Measurements from ENCODE around the gene XRCC3.

The XRCC3 gene

DNA sequence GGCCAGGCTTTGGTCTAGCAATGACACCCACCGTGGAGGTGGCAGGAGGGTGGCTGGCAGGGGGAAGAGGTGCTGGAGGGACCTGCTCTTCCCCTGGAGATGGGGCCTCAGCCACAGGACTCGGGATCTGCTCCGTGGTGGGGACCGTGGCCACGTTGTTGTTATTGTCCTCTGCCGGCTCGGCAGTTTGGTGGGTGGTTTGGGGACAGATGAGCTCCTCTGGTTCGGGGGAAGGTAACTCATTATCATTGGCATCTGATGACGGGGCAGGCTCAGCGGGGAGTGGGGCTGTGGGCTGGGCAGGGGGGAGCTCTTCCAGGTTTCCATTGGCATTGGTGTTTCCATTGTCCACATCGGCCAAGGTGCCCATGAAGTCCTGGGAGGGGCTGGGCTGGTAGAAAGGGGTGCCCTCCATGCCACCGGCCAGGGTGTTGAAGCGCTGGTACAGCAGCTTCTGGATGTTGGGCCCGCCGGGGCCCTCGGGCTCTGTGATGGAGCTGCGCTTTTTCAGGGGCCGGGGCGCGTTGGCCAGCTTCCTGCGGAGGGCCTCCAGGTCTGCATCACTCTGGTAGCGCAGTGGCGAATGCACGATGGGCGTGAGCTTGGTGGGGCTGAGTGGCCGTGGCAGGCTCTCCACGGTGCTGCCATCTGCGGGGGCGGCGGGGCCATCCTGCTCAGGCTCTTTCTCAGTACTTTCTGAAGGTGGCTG, 24.7 kb upstream of the XRCC3 start:
- in situ Hi-C loops (cut with MboI; ENCODE audit: low pct_unique_long_range_greater_than_20kb, low sequenced_read_pairs): no loop called here
- DNase-seq: no peak

GRCh38 chr14:103739466-103739792, 24.2 kb upstream of the XRCC3 start:
- in situ Hi-C loops (cut with MboI; ENCODE audit: low pct_unique_long_range_greater_than_20kb, low sequenced_read_pairs): no loop called here
- no peak for DNase-seq

DNA sequence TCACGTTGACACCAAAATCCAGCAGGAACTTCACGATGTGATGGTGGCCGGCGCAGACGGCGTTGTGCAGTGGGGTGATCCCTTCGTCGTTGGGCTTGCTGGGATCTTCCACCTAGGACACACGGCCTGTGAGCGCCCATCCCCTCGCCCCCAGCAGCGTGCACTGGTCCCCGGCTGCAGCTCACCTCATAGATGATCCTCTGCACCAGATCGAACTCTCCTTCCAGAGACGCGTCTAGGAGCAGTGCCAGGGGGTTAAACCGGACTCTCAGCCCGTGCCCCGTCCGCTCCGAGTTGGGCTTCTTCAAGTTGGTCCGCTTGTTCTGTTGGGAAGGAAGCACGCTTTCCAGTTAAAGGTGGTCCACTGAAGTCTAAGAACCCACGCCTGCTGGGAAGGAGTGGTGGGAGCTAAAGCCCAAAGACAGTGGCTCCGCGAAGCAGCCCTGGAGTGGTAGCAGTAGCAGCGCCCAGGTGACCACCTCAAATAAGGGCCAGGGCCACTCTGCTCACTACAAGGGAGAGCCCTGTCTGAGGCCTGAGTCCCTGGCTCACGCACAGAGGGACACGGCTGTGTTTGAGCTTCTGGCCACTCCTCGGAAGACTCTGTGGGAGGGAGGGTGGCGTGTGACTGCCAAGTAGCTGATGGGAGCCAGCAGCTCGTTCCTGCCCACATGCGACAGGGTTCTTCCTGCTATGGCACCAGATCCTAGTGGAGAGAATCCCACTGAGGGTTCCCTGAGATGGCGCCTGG, 23.6 kb upstream of the XRCC3 start:
- no peak for DNase-seq
- in situ Hi-C loops (cut with MboI; ENCODE audit: low pct_unique_long_range_greater_than_20kb, low sequenced_read_pairs): no loop called here

- in situ Hi-C loops (cut with MboI; ENCODE audit: low pct_unique_long_range_greater_than_20kb, low sequenced_read_pairs): no loop called here
- no peak for DNase-seq
These were observed 22.9 kb upstream of the XRCC3 start for GRCh38 chr14:103738166-103738565.

DNA sequence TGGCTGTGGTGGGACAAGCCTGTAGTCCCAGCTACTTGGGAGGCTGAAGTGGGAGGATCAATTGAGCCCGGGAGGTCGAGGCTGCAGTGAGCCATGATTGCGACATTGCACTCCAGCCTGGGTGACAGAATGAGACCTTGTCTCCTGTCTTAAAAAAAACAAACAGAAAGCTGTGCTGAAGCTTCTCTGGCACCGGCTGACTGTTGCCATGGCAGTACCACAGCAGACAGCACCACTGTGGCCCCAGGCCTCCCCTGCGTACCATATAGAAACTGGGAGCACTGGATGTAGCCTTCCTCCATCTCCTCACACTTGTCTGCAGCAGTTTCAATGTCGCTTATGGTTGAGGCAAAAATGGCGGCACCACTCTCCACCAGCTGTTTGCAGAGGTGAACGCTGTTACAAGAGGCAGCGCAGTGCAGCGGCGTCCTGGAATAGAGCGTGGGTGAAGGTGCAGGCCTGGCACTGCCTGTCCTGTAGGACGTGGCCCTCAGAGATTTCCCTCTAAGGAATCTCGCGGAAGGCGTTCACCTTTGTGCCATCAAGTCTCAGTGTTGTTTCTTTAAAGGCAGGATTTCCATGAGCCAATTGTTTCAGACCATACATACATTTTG, 22.3 kb upstream of the XRCC3 start:
- DNase-seq: no peak
- in situ Hi-C loops (cut with MboI; ENCODE audit: low pct_unique_long_range_greater_than_20kb, low sequenced_read_pairs): no loop called here

DNA sequence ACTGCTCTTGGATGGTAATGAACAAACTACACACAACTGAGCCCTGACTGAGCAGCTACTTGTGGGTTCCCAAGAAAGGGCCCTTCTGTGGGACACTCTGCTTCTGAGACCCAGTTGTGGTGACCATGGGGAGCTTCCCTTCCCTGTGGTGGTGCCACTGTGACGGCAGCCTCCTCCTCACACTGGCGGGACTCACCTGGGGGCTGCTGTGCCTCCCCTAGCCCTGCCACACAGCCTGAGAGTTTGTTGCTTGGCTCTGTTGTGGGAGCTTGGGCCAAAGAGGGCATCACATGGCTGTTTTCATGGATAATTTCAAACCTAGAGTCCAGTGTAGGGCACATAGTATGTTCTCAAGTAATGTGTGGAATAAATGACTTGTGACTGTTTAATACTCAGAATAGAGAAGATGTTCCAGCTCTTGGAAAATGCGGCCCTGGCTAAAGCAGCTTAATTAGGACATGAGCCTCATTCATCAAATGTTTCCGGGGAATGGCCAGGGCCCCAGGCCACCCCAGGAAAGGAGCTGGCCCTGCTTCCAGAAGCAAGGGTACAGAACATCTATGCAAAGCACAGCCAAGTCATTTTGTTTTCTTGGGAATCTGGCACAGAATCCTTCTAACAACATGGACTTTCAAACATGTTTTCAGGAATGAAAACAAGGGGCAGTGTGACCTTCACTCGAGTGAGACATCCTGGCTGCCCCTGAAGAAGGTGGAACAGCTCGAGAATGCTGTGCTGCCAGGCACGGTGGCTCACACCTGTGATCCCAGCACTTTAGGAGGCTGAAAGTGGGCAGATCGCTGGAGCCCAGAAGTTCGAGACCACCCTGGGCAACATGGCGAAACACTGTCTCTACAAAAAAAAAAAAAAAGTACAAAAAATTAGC, 21.5 kb upstream of the XRCC3 start:
- no peak for DNase-seq
- in situ Hi-C loops (cut with MboI; ENCODE audit: low pct_unique_long_range_greater_than_20kb, low sequenced_read_pairs): no loop called here

DNA sequence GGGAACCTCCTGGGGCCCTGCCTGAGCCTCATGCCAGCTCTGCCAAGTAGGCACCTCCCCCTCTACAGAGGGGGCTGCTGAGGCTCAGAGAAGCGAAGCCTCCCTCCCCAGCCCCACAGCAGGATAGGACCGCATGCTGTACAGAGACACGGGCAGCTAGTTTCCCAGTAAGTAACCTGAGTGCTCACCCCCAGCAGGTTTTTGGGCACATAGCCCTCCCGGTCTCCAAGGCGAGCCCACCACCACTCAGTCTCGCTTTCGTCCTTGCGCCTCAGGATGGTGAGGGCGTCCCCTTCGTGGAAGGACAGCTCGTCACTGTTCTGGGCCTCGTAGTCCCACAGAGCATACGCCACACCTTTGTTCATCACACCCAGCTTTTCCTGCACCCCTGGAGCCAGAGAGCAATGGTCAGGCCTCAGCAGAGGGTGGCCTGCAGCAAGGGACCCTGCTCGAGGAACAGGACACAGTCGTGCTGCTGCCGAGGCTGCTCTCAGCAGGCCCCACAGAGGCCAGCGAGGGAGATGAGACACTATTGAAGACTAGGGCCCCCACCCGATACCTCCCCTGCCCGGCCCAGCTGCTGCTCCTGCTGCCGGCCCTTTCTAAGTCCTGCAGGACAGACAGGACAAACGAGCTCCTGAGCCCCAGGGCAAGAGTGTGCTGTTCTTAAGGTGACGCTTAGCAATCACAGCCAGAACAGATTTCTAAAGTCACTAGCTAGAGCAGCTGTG, 20.7 kb upstream of the XRCC3 start:
- in situ Hi-C loops (cut with MboI; ENCODE audit: low pct_unique_long_range_greater_than_20kb, low sequenced_read_pairs): no loop called here
- no peak for DNase-seq

- in situ Hi-C loops (cut with MboI; ENCODE audit: low pct_unique_long_range_greater_than_20kb, low sequenced_read_pairs): no loop called here
- DNase-seq: no peak
These were observed 20.2 kb upstream of the XRCC3 start for GRCh38 chr14:103735439-103735814.

DNA sequence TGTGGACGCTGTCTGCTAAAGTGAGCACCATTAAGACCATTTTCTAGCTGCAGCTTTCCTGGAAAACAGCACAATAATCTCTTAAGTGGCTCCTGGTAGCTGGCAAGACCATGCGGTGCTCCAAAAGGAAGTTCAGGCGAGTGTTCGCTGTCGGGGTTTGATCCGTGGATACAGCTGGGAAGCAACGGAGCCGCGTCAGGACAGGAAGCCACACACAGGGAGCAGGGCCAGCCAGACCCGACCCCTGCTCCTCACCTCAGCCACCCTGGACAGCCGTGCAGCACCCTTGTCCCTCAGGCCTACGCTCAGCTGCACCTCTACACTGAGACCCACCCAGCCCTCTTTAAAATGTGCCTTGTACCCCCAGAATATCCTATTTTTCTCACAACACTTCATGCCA, 19.8 kb upstream of the XRCC3 start:
- in situ Hi-C loops (cut with MboI; ENCODE audit: low pct_unique_long_range_greater_than_20kb, low sequenced_read_pairs): no loop called here
- no peak for DNase-seq

GRCh38 chr14:103734081-103734888, 19.0 kb upstream of the XRCC3 start:
- no peak for DNase-seq
- in situ Hi-C loops (cut with MboI; ENCODE audit: low pct_unique_long_range_greater_than_20kb, low sequenced_read_pairs): no loop called here

- in situ Hi-C loops (cut with MboI; ENCODE audit: low pct_unique_long_range_greater_than_20kb, low sequenced_read_pairs): no loop called here
- DNase-seq: no peak
These were observed 18.4 kb upstream of the XRCC3 start for GRCh38 chr14:103733651-103734050.

GRCh38 chr14:103732868-103733620, 17.8 kb upstream of the XRCC3 start:
- in situ Hi-C loops (cut with MboI; ENCODE audit: low pct_unique_long_range_greater_than_20kb, low sequenced_read_pairs): no loop called here
- DNase-seq: no peak

DNA sequence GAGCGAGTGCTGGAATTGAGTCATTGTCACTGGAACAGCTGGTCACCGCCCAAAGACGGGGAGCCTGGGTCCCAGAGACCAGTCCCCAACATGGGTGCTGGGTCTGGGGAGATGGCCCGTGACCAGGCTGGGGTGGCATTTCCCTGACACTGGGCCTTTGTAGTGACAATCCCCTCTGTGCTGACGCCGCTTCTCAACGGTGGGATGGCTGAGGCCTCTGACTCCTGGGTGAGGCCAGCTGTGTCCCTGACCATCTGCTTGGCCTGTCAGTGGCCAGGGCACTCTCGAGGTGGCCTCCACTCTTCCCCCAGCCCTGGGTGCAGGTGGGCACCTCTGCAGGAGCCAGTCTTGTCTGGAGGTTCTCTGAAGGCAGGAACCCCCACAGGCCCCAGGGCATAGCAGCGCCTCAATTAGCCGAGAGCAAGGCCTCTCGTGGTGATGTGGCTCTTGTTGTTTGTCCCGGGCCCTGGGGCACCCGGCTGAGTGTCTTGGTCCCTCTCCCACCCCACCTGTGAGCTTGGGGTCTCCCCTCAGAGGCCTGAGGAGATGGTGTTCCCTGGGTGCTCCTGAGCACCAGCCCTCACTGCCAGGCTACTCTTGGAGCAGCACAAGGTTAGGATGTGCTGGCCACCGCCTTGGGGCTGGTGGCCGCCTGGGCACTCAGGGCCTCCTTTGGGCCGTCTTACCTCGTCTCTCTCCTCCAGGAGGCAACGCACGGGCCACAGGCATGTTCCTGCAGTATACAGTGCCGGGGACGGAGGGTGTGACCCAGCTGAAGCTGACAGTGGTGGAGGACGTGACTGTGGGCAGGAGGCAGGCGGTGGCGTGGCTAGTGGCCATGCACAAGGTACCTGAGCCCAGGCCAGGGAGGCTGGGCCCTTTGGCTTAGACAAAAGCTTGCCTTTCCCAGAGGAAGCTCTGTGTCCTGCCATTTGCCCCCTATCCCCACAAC, 16.9 kb upstream of the XRCC3 start:
- in situ Hi-C loops (cut with MboI; ENCODE audit: low pct_unique_long_range_greater_than_20kb, low sequenced_read_pairs): no loop called here
- no peak for DNase-seq

GRCh38 chr14:103731481-103731880, 16.2 kb upstream of the XRCC3 start:
- no peak for DNase-seq
- in situ Hi-C loops (cut with MboI; ENCODE audit: low pct_unique_long_range_greater_than_20kb, low sequenced_read_pairs): no loop called here

GRCh38 chr14:103730490-103731035, 15.3 kb upstream of the XRCC3 start:
- in situ Hi-C loops (cut with MboI; ENCODE audit: low pct_unique_long_range_greater_than_20kb, low sequenced_read_pairs): no loop called here
- DNase-seq: no peak
